Measurements from ENCODE around the gene CISD1.
"Not testable (repeated sequence)": the region's sequence is repeated elsewhere in the genome, so short reads cannot be mapped to it uniquely, and the experiment has no call there.

DNA sequence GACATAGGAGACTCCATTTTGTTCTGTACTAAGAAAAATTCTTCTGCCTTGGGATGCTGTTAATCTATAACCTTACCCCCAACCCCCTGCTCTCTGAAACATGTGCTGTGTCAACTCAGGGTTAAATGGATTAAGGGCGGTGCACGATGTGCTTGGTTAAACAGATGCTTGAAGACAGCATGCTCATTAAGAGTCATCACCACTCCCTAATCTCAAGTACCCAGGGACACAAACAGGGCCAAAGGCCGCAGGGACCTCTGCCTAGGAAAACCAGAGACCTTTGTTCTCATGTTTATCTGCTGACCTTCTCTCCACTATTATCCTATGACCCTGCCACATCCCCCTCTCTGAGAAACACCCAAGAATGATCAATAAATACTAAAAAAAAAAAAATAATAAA lies 24.3 kb upstream of the CISD1 start:
- TF ChIP-seq, protein P1, sequence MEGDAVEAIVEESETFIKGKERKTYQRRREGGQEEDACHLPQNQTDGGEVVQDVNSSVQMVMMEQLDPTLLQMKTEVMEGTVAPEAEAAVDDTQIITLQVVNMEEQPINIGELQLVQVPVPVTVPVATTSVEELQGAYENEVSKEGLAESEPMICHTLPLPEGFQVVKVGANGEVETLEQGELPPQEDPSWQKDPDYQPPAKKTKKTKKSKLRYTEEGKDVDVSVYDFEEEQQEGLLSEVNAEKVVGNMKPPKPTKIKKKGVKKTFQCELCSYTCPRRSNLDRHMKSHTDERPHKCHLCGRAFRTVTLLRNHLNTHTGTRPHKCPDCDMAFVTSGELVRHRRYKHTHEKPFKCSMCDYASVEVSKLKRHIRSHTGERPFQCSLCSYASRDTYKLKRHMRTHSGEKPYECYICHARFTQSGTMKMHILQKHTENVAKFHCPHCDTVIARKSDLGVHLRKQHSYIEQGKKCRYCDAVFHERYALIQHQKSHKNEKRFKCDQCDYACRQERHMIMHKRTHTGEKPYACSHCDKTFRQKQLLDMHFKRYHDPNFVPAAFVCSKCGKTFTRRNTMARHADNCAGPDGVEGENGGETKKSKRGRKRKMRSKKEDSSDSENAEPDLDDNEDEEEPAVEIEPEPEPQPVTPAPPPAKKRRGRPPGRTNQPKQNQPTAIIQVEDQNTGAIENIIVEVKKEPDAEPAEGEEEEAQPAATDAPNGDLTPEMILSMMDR (IDR thresholded peaks at IDR 0.05): not testable (repeated sequence)
- not testable (repeated sequence) for TF ChIP-seq POLR2AphosphoS5, POLR2A, EP300 (IDR thresholded peaks at IDR 0.05)
